HG02970 (cell line): ENCODE measurements around the gene ADAMTS14.

Experiments used
- ATAC-seq: cut with Tn5 transposase; IDR thresholded peaks from one replicate; pipeline ENCODE4 v1.9.1; 2021; ENCODE audit warnings: mild to moderate bottlenecking, moderate library complexity, moderate number of reproducible peaks; ENCODE audit not compliant: unreplicated experiment, low FRiP score

ADAMTS14 gene

GRCh38 chr10:70691611-70692010 is 19.3 kb downstream of the ADAMTS14 start:
- no peak for ATAC-seq

DNA sequence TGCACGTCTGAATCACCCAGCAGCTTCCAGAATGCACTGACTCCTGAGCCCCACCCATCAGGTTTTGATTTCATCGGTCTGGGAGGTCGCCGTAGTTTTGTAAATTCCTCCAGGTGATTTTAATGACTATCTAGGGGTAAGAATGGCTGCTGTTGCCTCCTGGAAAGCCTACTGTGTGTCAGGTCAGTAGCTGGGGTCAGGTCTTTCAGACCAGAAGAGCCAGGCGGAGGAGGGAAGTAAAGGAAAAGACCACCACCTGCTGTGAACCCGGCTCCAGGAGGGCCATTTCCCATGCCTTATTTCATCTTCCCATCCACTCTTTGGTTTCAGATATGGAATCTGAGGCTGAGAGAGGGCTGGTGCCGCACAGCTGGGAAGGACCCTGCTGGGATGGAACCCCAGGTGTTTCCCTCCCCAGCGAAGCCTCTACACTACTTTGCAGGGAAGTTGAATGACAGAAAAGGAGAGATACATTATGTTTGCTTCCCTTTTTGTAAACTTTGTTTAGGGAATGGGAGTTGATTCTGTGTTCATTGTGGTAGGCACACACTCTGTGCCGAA is 19.8 kb downstream of the ADAMTS14 start:
- ATAC-seq = no peak

DNA sequence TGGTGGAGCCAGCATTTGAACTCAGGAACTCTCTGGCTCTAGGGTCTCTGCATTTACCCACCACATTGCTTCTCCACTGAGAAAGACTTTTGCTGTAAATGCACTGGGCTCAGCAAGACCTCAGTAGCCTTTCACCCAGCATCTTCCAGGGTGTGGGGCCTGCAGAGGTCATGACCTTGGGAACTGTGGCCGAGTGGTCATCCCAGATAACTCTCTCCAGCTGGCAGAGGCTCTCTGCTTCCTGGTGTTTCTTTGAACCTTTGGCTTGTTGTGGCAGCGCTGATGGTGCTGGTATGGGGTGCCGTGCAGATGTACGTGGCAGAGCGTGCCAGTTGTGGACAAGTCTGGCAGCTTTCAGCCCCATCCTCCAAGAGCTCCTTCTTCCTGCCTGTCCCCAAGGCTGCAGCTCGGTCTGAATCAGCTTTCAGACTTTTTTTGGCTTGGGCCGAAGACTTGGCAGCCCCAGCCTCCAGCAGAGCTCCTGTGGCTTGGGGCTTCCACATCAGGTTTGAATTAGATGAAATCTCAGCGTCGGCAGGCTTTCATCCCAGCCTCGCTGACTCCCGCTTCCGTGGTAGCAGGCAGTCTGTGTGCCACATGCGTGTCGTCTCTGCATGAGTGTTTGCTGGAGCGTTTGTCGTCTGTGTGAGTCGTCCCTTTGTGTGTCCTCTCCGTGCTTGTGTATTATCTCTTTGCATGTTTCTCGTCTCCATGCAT is 21.5 kb downstream of the ADAMTS14 start:
- no peak for ATAC-seq

GRCh38 chr10:70694418-70695141 is 22.3 kb downstream of the ADAMTS14 start:
- ATAC-seq = no peak

- no peak for ATAC-seq
These were observed 23.1 kb downstream of the ADAMTS14 start for GRCh38 chr10:70695241-70696030.

DNA sequence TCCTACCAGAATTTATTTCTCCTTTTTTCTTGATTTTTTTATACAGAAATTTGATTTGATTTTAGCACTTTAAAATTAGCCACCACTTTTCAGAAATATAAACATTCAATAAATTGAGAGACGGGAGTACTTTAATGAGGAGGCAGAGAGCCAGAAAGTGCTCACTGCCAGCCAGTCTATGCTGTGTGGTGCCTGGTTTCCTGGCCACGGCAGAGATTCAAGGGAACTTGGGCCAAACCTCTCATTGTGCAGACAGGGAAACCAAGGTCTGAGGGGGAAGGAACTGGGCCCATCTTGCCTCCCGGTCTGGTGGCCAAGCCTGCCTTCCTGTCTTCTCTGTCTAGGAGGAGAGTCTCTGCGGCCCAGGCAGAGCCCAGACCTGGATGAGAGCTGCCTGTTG is 25.9 kb downstream of the ADAMTS14 start:
- ATAC-seq = no peak

GRCh38 chr10:70699063-70699658 is 26.9 kb downstream of the ADAMTS14 start:
- no peak for ATAC-seq

GRCh38 chr10:70699659-70700174 is 27.4 kb downstream of the ADAMTS14 start:
- no peak for ATAC-seq

DNA sequence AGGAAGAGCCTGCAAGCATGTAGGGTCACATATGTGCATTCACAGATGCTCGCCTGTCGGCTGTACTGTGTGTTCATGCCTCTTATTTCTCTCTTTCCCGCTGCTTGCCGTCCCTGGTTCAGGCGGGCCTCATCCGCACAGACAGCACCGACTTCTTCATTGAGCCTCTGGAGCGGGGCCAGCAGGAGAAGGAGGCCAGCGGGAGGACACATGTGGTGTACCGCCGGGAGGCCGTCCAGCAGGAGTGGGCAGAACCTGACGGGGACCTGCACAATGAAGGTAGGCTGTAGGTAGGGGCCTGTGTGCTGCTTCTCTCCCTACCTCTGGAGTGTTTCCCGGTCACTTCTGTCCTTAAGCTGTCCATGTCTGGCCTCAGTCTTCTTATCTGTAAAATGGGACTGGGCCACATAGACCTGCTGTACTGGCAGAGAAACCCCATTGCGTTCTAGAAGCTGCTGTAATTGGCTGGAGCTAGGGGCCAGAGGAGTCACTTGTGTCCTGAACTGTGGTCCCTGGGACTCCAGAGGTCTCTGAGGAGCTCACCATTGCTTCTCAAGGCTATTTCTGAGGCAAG is 30.0 kb downstream of the ADAMTS14 start:
- no peak for ATAC-seq

DNA sequence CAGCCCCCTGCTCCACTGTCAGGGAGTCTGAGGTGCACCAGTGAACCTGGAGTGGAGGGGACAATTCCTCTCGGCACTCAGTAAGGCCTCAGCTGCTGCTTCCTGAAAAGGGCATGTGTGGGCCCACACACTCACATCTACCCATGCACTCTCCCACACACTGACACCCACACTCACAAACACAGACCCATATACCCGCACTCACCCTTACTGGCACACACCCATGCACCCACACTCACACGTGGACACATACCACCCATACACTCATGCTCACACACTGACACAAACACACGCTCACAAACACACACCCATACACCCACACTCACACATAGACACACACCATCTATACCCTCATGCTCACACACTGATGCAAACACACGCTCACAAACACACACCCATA is 31.9 kb downstream of the ADAMTS14 start:
- no peak for ATAC-seq

DNA sequence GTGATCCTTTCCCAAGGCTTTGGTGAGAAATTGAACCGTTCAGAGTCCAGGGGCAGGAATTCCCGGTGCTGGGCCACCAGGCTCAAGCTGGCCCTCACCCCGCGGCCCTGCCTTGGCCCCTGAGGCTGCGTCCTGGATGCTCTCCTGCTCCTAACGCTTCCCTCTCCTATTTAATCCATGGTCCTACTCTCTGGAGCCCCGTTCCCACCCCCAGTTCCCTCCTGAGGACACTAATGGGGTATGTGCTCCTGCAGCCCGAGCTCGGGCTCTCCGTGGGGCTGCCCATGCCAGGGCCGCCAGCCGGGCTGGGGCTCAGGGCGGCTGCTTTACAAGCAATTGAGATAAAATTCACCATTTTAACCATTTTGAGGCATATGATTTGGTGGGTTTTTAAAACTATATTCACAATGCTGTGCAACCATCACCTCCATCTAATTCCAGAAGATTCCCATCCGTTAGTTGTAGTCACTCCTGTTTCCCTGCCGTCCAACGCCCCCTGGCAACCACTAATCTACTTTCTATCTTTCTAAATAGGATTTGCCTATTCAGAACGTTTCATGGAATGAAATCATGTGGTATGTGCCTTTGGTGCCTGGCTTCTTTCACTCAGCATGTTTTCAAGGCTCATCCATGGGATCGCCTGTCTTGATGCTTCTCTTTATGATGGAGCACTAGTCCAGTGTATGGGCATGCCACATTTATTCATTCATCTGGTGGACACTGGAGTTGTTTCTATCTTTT is 33.0 kb downstream of the ADAMTS14 start:
- no peak for ATAC-seq

DNA sequence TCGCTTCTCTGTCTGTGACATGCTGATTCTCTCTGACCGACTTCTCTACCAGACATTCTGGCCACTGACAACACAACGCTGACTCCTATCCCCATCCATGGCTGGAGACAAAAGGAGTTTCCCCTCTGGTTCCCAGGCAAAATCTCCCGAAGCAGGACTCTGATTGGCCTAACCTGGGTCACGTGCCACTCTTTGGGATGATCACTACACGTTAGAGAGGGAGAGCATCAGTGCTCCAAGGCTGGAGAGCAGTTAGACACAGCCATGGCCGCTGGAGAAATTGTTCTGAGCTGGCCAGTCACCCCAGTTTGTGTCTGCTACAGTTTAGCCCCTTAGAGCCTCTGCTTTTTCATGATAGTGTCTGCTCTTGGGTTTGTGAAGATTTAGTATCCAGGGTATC is 38.9 kb downstream of the ADAMTS14 start:
- no peak for ATAC-seq

- no peak for ATAC-seq
These were observed 39.6 kb downstream of the ADAMTS14 start for GRCh38 chr10:70711911-70712310.

DNA sequence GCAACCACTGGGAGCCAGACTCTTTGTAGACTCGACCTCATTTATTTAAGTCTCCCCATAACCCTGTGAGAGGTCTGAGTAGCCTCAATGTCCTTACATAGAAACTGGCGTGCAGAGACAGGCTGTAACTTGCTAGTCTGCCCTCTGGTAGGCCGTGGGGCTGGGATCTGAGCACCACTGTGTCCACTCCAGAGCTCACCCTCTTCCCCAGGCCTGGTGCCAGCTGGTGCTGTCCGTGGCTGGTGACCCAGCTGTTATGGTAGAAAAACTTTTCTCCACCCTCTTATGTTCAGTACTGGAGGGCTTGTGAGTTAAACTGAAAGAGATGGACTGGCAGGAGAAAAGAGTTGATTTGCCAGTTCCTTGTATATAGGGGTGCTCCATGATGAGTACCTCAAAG is 41.9 kb downstream of the ADAMTS14 start:
- no peak for ATAC-seq

DNA sequence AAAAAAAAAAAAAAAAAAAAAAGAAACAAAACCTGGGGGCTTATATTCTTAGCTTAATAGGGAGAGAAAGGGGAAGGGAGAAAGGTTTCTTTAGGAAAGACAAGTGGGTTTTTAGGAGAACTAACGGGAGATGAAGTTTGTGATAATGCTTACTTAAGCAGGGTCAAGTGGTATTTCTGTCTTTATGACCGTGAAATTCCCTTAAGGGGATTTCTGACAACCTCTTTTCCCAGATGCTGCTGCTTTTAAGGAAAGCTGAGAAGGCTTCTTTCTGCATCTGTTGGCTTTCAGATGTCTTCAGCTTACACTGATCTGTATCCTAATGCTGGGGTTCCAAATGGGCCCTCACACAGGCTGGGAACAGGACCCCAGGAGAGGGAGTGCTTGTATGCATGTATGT is 42.6 kb downstream of the ADAMTS14 start:
- no peak for ATAC-seq

GRCh38 chr10:70715853-70716795 is 43.8 kb downstream of the ADAMTS14 start:
- no peak for ATAC-seq

- ATAC-seq = no peak
These were observed 50.6 kb downstream of the ADAMTS14 start for GRCh38 chr10:70722820-70723424.

- no peak for ATAC-seq
These were observed 51.5 kb downstream of the ADAMTS14 start for GRCh38 chr10:70723771-70724170.
